IMR-90 (cell line): ENCODE measurements around the gene CHRNA1. TPM values are rescaled to one million over a fixed set of nuclear protein-coding genes. Genes with fewer than 3 reads are reported as not detected.

Experiments
- BHLHE40 ChIP-seq: fragments of 150-350 bp; IDR thresholded peaks from 2 replicates; pipeline ENCODE4 v1.6.1; 2016; ENCODE audit warnings: mild to moderate bottlenecking, low read depth, low read length
- CEBPB ChIP-seq: IDR thresholded peaks from 2 replicates; pipeline ENCODE4 v1.6.1; 2012; ENCODE audit warnings: low read depth, low read length, improper control_type of control experiment
- CHD1 ChIP-seq: IDR thresholded peaks from 2 replicates; pipeline ENCODE4 v1.6.1; 2012; ENCODE audit warnings: low read depth, low read length, improper control_type of control experiment
- MAFK ChIP-seq: IDR thresholded peaks from 2 replicates; pipeline ENCODE4 v1.6.1; 2012; ENCODE audit warnings: low read depth, low read length, improper control_type of control experiment
- POLR2A ChIP-seq: IDR thresholded peaks from 2 replicates; pipeline ENCODE4 v1.6.1; 2012; ENCODE audit warnings: mild to moderate bottlenecking, low read depth, low read length
- RCOR1 ChIP-seq: IDR thresholded peaks from 2 replicates; pipeline ENCODE4 v1.6.1; 2012; ENCODE audit warnings: mild to moderate bottlenecking, low read length, improper control_type of control experiment; ENCODE audit not compliant: insufficient replicate concordance
- RFX5 ChIP-seq: IDR thresholded peaks from 2 replicates; pipeline ENCODE4 v1.8.0; 2012; ENCODE audit warnings: low read depth, mild to moderate bottlenecking, low read length, moderate library complexity
- polyA plus RNA-seq, 3 experiments: library from polyadenylated mRNA; depleted of rRNA; stranded (reverse); fragments of >200 nt; gene quantifications; 2 replicates each; pipeline ENCODE4 v1.2.3, GENCODE V29; 2012; ENCODE audit warnings: low replicate concordance in 1 of 3
- total RNA-seq: library from RNA; depleted of rRNA; stranded (reverse); fragments of >200 nt; gene quantifications from 2 replicates; pipeline ENCODE4 v1.2.3, GENCODE V29; 2012

The CHRNA1 gene
- total and polyA plus RNA-seq, 2 of the 4 experiments (the other 2 are of a cell fraction) = 0.75 to 0.90 TPM

GRCh38 chr2:174764280-174765255 is at the start of gene CHRNA1 (continued):
- TF ChIP-seq BHLHE40 (no peak), POLR2A (no peak), RCOR1 (no peak), MAFK (no peak), CHD1 (no peak), RFX5 (no peak), CEBPB (no peak)
